Measurements from ENCODE around the gene ADH7.

DNA sequence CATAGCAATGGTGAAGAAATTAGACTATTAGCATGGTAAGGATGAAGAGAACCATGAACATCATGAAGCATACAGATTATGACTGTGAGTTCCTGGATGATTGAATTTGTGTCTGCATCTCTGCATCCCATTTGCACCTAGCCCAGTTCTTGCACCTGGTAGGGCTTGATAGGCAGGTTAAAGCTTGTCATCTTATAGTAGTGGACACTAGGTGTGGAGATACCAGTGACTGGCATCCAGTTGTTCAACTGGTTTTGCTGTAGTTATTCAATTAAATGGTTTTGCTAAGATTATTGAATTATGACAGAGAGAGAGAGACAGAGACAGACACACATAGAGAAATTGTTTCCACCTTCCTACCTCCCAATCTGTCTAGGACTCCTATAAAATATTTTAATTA lies 5.0 kb downstream of the ADH7 start:
- TF ChIP-seq, protein P1, sequence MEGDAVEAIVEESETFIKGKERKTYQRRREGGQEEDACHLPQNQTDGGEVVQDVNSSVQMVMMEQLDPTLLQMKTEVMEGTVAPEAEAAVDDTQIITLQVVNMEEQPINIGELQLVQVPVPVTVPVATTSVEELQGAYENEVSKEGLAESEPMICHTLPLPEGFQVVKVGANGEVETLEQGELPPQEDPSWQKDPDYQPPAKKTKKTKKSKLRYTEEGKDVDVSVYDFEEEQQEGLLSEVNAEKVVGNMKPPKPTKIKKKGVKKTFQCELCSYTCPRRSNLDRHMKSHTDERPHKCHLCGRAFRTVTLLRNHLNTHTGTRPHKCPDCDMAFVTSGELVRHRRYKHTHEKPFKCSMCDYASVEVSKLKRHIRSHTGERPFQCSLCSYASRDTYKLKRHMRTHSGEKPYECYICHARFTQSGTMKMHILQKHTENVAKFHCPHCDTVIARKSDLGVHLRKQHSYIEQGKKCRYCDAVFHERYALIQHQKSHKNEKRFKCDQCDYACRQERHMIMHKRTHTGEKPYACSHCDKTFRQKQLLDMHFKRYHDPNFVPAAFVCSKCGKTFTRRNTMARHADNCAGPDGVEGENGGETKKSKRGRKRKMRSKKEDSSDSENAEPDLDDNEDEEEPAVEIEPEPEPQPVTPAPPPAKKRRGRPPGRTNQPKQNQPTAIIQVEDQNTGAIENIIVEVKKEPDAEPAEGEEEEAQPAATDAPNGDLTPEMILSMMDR (conservative IDR thresholded peaks at IDR 0.05; ENCODE audit: low read length): no peak
- no peak for TF ChIP-seq EZH2phosphoT487 (IDR thresholded peaks at IDR 0.05; ENCODE audit: borderline replicate concordance)

All from Loucy (cell line).